Stimulated activated CD8-positive, alpha-beta memory T cell treated with anti-CD3 and anti-CD28 coated beads, Interleukin-15, amount 100 ng/mL, for 4 hours (primary cell): Measurements from ENCODE around the gene TP73.

Experiments
- DNase-seq, 2 donors: peaks; one replicate each; pipeline ENCODE4 v3.0.0-alpha.2; 2020; ENCODE audit warnings: low read depth in 2 of 2

The TP73 gene

GRCh38 chr1:3652548-3653285, 401 bp downstream of the TP73 start:
- DNase-seq: no peak

GRCh38 chr1:3653286-3653618, 936 bp downstream of the TP73 start:
- no peak for DNase-seq

GRCh38 chr1:3654549-3655281, 2.4 kb downstream of the TP73 start:
- DNase-seq: no peak

- no peak for DNase-seq
These were observed 4.3 kb downstream of the TP73 start for GRCh38 chr1:3656450-3657095.

- no peak for DNase-seq
These were observed 4.8 kb downstream of the TP73 start for GRCh38 chr1:3657096-3657475.

GRCh38 chr1:3657578-3658230, 5.4 kb downstream of the TP73 start:
- no peak for DNase-seq

- DNase-seq: no peak
These were observed 5.9 kb downstream of the TP73 start for GRCh38 chr1:3658231-3658615.

- no peak for DNase-seq
These were observed 6.8 kb downstream of the TP73 start for GRCh38 chr1:3659093-3659492.

- DNase-seq: no peak
These were observed 8.4 kb downstream of the TP73 start for GRCh38 chr1:3660704-3661103.

GRCh38 chr1:3661631-3662030, 9.3 kb downstream of the TP73 start:
- no peak for DNase-seq

GRCh38 chr1:3662080-3662671, 9.9 kb downstream of the TP73 start:
- no peak for DNase-seq

GRCh38 chr1:3663999-3664699, 11.8 kb downstream of the TP73 start:
- no peak for DNase-seq

- DNase-seq: no peak
These were observed 12.5 kb downstream of the TP73 start for GRCh38 chr1:3664700-3665375.

- no peak for DNase-seq
These were observed 15.8 kb downstream of the TP73 start for GRCh38 chr1:3668148-3668547.

- DNase-seq: no peak
These were observed 16.4 kb downstream of the TP73 start for GRCh38 chr1:3668585-3669300.

- no peak for DNase-seq
These were observed 17.1 kb downstream of the TP73 start for GRCh38 chr1:3669421-3669821.

GRCh38 chr1:3669971-3670431, 17.7 kb downstream of the TP73 start:
- DNase-seq: no peak

GRCh38 chr1:3670823-3671265, 18.5 kb downstream of the TP73 start:
- DNase-seq: no peak

GRCh38 chr1:3671371-3672180, 19.3 kb downstream of the TP73 start:
- no peak for DNase-seq
